ENCODE measurements around the gene JPH3. TPM values are rescaled to one million over a fixed set of nuclear protein-coding genes. Genes with fewer than 3 reads are reported as not detected.
A peak's percentile ranks its signal among the peaks of the same experiment; 100 is the strongest.

Gene JPH3
- total RNA-seq, 4 donors from 2014 or later = 0.39 TPM; not detected in 3

DNA sequence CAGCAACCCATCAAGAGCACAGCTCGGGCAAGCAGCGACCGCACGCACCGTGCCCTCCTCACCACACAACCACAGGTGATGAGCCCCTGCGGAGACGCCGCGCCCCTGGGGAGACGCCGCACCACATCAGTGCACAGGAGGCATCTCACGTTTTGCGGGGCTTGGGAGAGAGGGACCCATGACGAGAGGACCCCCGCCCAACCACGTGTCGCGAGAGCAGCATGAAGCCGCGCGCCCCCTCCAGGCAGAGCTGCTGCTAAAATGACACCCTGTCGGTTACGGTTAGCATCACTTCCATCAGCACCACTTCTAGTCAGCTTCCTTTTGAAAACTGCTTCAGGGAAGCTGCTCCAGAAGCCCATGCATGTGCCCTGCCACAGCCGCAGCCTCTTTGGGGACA lies 118.1 kb downstream of the JPH3 start:
- Histone ChIP-seq H3K36me3 (peaks cover 0 to 48% (median 3%) of the 10 kb centered on the region in 3 donors), H3K27me3 (no peaks in the 10 kb centered on the region), H3K4me1 (peaks cover 0 to 20% (median 9%) of the 10 kb centered on the region in 4 donors), H3K9me3 (no peaks in the 10 kb centered on the region), H3K4me3 (no peak overlapping the region), H3K27ac (no peak overlapping the region)
- no peak for DNase-seq (ENCODE audit: low spot score in 2 of 2)
- 94 to 97% methylated on average over 19 to 23 of the region's 24 CpGs for WGBS, 2 donors
- TF ChIP-seq POLR2A (IDR thresholded peaks at IDR 0.05) = no peak
- TF ChIP-seq, protein P1, sequence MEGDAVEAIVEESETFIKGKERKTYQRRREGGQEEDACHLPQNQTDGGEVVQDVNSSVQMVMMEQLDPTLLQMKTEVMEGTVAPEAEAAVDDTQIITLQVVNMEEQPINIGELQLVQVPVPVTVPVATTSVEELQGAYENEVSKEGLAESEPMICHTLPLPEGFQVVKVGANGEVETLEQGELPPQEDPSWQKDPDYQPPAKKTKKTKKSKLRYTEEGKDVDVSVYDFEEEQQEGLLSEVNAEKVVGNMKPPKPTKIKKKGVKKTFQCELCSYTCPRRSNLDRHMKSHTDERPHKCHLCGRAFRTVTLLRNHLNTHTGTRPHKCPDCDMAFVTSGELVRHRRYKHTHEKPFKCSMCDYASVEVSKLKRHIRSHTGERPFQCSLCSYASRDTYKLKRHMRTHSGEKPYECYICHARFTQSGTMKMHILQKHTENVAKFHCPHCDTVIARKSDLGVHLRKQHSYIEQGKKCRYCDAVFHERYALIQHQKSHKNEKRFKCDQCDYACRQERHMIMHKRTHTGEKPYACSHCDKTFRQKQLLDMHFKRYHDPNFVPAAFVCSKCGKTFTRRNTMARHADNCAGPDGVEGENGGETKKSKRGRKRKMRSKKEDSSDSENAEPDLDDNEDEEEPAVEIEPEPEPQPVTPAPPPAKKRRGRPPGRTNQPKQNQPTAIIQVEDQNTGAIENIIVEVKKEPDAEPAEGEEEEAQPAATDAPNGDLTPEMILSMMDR (IDR thresholded peaks at IDR 0.05) = no peak
- no peak for TF ChIP-seq EP300 (IDR thresholded peaks at IDR 0.05)

DNA sequence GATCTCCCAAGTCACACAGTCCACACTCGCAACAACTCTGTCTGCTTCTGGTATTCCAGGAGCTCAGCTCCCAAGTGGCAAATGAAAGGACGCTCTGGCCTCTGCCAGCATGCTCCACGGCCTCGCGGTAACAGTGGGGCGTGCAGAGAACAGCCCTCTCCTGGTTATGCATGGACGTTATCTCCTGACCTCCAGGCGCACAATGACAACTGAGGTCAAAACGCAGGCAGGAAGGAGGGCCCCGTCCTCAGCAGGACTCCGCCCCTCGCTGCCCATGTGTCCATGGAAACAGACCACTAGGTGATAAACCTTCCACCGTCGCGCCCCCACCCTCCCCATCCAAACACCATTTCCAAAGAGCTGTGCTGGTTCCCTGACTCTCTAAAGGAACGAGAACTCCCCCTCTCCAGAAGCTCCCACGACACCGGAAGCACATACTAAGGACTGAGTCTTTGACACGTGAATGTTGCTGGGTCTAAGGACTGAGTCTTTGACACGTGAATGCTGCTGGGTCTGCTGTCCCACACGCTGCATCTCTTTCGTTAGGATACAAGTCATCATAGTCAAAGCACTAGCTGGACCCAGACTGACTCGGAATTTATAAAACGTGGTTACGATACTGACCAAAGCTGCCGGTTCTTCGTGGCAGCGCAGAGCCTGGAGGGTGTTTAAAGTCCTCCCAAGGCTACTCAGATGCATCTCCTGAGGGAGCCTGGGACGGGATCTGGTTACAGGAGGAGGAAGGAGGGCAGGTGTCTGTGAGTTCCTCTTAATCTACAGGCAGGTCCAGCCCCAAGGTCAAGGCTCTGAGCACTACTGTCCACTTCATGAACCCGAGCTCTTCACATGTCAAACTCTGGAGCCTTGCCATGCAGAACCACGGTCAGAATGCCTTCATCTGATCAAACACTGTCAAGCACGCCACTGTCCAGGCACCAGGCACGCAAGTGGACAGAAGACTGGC lies 119.6 kb downstream of the JPH3 start:
- WGBS, 2 donors = 91% methylated on average over 33 of the region's 33 CpGs
- no peak for DNase-seq (ENCODE audit: low spot score in 2 of 2)
- Histone ChIP-seq H3K4me3 (no peak overlapping the region), H3K36me3 (peaks cover 0 to 44% (median 0%) of the 10 kb centered on the region in 3 donors), H3K27me3 (no peaks in the 10 kb centered on the region), H3K9me3 (no peaks in the 10 kb centered on the region), H3K4me1 (peaks cover 0 to 24% (median 9%) of the 10 kb centered on the region in 4 donors), H3K27ac (peak overlapping the region in 2 of 4 donors; percentile 42 to 86)
- no peak for TF ChIP-seq POLR2A (IDR thresholded peaks at IDR 0.05)
- TF ChIP-seq, protein P1 (IDR thresholded peaks at IDR 0.05) = no peak
- TF ChIP-seq EP300 (IDR thresholded peaks at IDR 0.05) = no peak

DNA sequence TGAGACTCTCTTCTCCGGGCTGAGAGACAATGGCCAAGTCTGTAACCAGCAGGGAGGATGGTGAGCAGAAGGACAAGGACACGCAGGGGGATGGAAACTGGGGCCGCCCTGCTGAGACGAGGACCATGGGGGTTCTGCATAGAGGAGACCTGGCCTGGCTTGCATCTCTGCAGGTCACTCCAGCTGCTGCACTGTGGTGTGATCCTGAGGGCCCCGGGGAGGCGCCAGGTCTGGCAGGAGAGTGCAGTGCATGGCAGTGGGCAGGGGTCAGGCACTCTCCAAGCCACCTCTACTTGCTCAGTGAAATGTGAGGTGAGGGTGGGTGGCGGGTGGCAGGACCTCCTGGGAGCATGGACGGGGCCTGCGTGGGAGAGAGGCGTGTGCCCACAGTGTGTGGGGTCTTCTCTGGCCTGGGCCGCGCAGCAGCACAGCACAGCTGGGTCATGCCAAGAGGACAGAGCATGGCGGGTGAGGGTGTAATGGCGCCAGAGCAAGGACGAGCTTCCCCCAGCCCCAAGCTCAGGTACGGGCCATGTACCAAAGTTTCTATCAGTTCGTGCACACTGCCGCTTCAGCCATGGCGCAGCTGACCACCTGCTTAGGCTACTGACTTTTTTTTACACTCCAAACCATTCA lies 120.4 kb downstream of the JPH3 start:
- no peak for DNase-seq (ENCODE audit: low spot score in 2 of 2)
- Histone ChIP-seq H3K36me3 (peaks cover 0 to 44% (median 0%) of the 10 kb centered on the region in 3 donors), H3K9me3 (no peaks in the 10 kb centered on the region), H3K4me3 (no peak overlapping the region), H3K27me3 (no peaks in the 10 kb centered on the region), H3K27ac (peak overlapping the region; percentile 7 to 86 (median 64)), H3K4me1 (peaks cover 0 to 24% (median 9%) of the 10 kb centered on the region in 4 donors)
- 75 to 80% methylated on average over 16 to 17 of the region's 19 CpGs for WGBS, 2 donors
- TF ChIP-seq EP300 (IDR thresholded peaks at IDR 0.05) (no peak), POLR2A (IDR thresholded peaks at IDR 0.05) (no peak)

DNA sequence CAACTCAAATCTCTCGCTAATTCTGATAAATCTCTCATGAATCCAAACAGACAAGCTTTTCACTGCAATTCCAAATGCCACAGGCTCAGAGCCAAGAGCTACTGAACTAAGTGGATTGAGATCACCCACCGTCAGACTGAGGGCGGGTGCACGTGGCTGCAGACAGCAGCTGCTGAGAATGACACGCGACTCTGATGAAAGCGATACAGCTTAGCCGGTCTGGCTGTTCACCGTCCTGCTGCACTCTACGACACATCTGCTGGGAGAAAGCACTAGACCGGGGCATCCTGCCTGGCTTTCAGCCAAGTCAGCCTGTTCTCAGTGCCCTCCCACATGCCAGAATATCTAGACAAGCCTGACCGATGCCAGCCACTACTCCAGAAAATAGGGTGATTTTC lies 120.9 kb downstream of the JPH3 start:
- Histone ChIP-seq H3K27me3 (no peaks in the 10 kb centered on the region), H3K27ac (peak overlapping the region; percentile 7 to 86 (median 50)), H3K4me1 (peaks cover 0 to 24% (median 9%) of the 10 kb centered on the region in 4 donors), H3K36me3 (peaks cover 0 to 47% (median 0%) of the 10 kb centered on the region in 3 donors), H3K4me3 (no peak overlapping the region), H3K9me3 (no peaks in the 10 kb centered on the region)
- 26 to 28% methylated on average over 12 of the region's 12 CpGs for WGBS, 2 donors
- peak; percentile 58 to 79 for TF ChIP-seq EP300 (IDR thresholded peaks at IDR 0.05)
- peak in 1 of 2 donors; percentile 32 for TF ChIP-seq POLR2A (IDR thresholded peaks at IDR 0.05)
- TF ChIP-seq, protein P1 (IDR thresholded peaks at IDR 0.05) = no peak
- peak; percentile 40 to 66 for DNase-seq (ENCODE audit: low spot score in 2 of 2)

DNA sequence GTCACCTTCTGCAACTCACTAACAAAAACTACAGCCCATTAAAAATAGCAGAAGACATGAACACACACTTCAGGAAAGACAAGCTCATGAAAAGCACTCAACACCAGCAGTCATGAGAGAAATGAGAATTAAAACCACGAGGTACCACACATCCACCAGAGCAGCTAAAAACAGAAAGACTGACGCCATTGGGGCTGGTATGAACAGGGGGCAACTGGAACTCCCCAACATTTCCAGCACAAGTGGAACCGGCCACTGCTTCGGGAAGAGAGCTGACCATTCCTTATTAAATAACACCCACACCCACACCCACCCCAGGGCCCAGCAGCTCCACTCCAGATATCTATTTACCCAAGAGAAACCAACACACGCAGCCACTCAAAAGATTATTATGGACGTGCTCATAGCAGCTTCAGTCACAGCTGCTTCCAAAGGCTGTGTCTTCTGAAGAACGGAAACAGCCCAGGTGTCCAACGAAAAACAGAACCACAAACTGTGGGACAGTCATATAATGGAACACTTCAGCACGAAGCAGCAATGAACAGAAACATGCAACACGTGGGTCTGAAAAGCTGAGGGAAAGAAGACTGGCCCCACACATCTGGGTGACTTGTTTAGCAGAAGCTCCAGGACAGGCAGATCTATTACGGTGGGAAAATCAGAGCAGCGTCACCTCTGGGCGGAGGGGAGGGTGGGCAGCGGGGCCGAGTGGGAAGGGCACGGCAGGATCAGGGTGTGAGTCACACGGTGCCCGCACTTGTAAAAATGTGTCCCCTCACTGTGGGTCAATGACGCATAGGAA lies 122.4 kb downstream of the JPH3 start:
- H3K36me3 ChIP-seq = peaks cover 0 to 59% (median 0%) of the 10 kb centered on the region in 3 donors
- TF ChIP-seq POLR2A (IDR thresholded peaks at IDR 0.05) (no peak), EP300 (IDR thresholded peaks at IDR 0.05) (no peak)
- TF ChIP-seq, protein P1 (IDR thresholded peaks at IDR 0.05) = no peak
- WGBS, 2 donors = 83 to 88% methylated on average over 19 of the region's 19 CpGs

More for the DNA sequence above, 122.4 kb downstream of the JPH3 start:
- H3K4me3 ChIP-seq = no peak overlapping the region
- no peaks in the 10 kb centered on the region for H3K27me3 ChIP-seq
- peaks cover 0 to 24% (median 9%) of the 10 kb centered on the region in 4 donors for H3K4me1 ChIP-seq
- DNase-seq (ENCODE audit: low spot score in 2 of 2) = no peak
- no peaks in the 10 kb centered on the region for H3K9me3 ChIP-seq
- peak overlapping the region in 1 of 4 donors; percentile 86 for H3K27ac ChIP-seq

All from tibial nerve (tissue), 4 donors.